Endothelial cell of umbilical vein (primary cell): ENCODE results near the gene RAB20. TPM values are rescaled to one million over a fixed set of nuclear protein-coding genes. Genes with fewer than 3 reads are reported as not detected.

ENCODE experiments used
- BruUV-seq: library from RNA; stranded (reverse); fragments of 400-500 nt; replicated peaks from 2 replicates; lab custom pipeline; 2021; lab: Mats Ljungman, UMichigan
- CTCF ChIA-PET: fragments of 300-600, 350-600 bp; sonication (Branson Sonifier 250); formaldehyde crosslinking; loops from one replicate; lab custom pipeline; 2021; ENCODE audit warnings: antibody characterized with exemption, inconsistent platforms; lab: Charles Lee
- POLR2A ChIA-PET: fragments of 300-600, 350-600 bp; sonication (Branson Sonifier 250); formaldehyde crosslinking; loops from one replicate; lab custom pipeline; 2021; ENCODE audit warnings: antibody characterized with exemption, inconsistent platforms; lab: Charles Lee
- DNase-seq: peaks from one replicate; pipeline ENCODE4 v3.0.0-alpha.2; 2011; ENCODE audit warnings: low read depth, low spot score
- FAIRE-seq: peaks from 2 replicates; lab custom pipeline; 2011; peaks lifted over from hg19 to GRCh38; lab: Jason Lieb, UNC
- H2AFZ ChIP-seq: 2 replicates; pipeline ENCODE4 v1.6.0; 2012; ENCODE audit warnings: low read depth, low read length, control low read depth, inconsistent platforms
- H3K27ac ChIP-seq: 2 replicates; pipeline ENCODE4 v1.5.1; 2011; ENCODE audit warnings: low read depth, mild to moderate bottlenecking, control low read depth, low read length, moderate library complexity; ENCODE audit not compliant: insufficient read depth
- H3K27me3 ChIP-seq, 2 experiments: 2 replicates each; pipeline versions ENCODE4 v1.6.0 to v1.6.1; 2011; ENCODE audit warnings: low read length in 2 of 2, mixed read lengths in 1 of 2; ENCODE audit not compliant: control insufficient read depth in 2 of 2, insufficient read depth in 2 of 2
- H3K36me3 ChIP-seq, 2 experiments: 2 replicates in 1 of 2; 3 replicates in 1 of 2; pipeline ENCODE4 v1.5.1; 2011; ENCODE audit warnings: low read length in 2 of 2, mild to moderate bottlenecking in 1 of 2, moderate library complexity in 1 of 2; ENCODE audit not compliant: control insufficient read depth in 2 of 2, insufficient read depth in 2 of 2; ENCODE audit errors: extremely low read depth in 1 of 2
- H3K4me1 ChIP-seq: 3 replicates; pipeline ENCODE4 v1.5.1; 2011; ENCODE audit warnings: mild to moderate bottlenecking, low read length; ENCODE audit not compliant: control insufficient read depth, insufficient read depth; ENCODE audit errors: extremely low read depth
- H3K4me2 ChIP-seq: 2 replicates; pipeline ENCODE4 v1.6.1; 2011; ENCODE audit warnings: low read length, control low read depth, mixed read lengths; ENCODE audit not compliant: insufficient read depth
- H3K4me3 ChIP-seq, 3 experiments: fragments of 200-600 bp in 1 of 3; sonication (generic), shearing (Covaris generic) in 1 of 3; replicated peaks in 1 of 3; 2 replicates each; pipeline ENCODE4 v1.5.1; 2011 to 2016; ENCODE audit warnings: control low read depth in 3 of 3, low read length in 3 of 3, mild to moderate bottlenecking in 2 of 3, inconsistent platforms in 1 of 3, low read depth in 1 of 3, moderate library complexity in 1 of 3; ENCODE audit not compliant: insufficient read depth in 1 of 3
- H3K79me2 ChIP-seq: 2 replicates; pipeline ENCODE4 v1.6.0; 2012; ENCODE audit warnings: low read length, inconsistent platforms; ENCODE audit not compliant: control insufficient read depth, insufficient read depth
- H3K9ac ChIP-seq: replicated peaks from 2 replicates; pipeline ENCODE3; 2011; ENCODE audit warnings: low read length, control low read depth; ENCODE audit not compliant: insufficient read depth; ENCODE audit errors: extremely low read depth
- H3K9me1 ChIP-seq: replicated peaks from 3 replicates; pipeline ENCODE4 v1.6.0; 2011; ENCODE audit warnings: mild to moderate bottlenecking, low read length; ENCODE audit not compliant: control insufficient read depth, insufficient read depth; ENCODE audit errors: extremely low read depth
- H3K9me3 ChIP-seq: replicated peaks from 2 replicates; pipeline ENCODE4 v1.5.1; 2012; ENCODE audit warnings: low read length, inconsistent platforms; ENCODE audit not compliant: control insufficient read depth, insufficient read depth
- H4K20me1 ChIP-seq: replicated peaks from 2 replicates; pipeline ENCODE3; 2011; ENCODE audit warnings: mild to moderate bottlenecking, low read length; ENCODE audit not compliant: control insufficient read depth, insufficient read depth; ENCODE audit errors: extremely low read depth
- CTCF ChIP-seq, 2 donors: IDR thresholded peaks; 1 replicate in 1 of 2; 2 replicates in 1 of 2; pipeline ENCODE4 v1.5.1; 2011; ENCODE audit warnings: low read length in 2 of 2, mild to moderate bottlenecking in 2 of 2, moderate library complexity in 2 of 2, control low read depth in 1 of 2, inconsistent platforms in 1 of 2, low read depth in 1 of 2; ENCODE audit not compliant: insufficient read depth in 1 of 2; ENCODE audit errors: extremely low read depth in 1 of 2
- EZH2 ChIP-seq: IDR thresholded peaks from 2 replicates; pipeline ENCODE4 v1.6.1; 2012; ENCODE audit warnings: borderline replicate concordance, low read depth, mild to moderate bottlenecking, moderate library complexity, low read length, inconsistent platforms; ENCODE audit not compliant: severe bottlenecking
- FOS ChIP-seq: IDR thresholded peaks from 2 replicates; pipeline ENCODE4 v1.6.1; 2011; ENCODE audit warnings: mild to moderate bottlenecking, low read length, moderate library complexity, borderline replicate concordance; ENCODE audit not compliant: insufficient read depth
- GATA2 ChIP-seq: IDR thresholded peaks from 2 replicates; pipeline ENCODE4 v1.7.0; 2011; ENCODE audit warnings: low read depth, mild to moderate bottlenecking, moderate library complexity, mixed read lengths, low read length; ENCODE audit not compliant: insufficient read length, insufficient read depth
- JUN ChIP-seq: IDR thresholded peaks from 2 replicates; pipeline ENCODE4 v1.6.1; 2011; ENCODE audit warnings: borderline replicate concordance, low read depth; ENCODE audit not compliant: insufficient read length, insufficient read depth
- MYC ChIP-seq: IDR thresholded peaks from one replicate; pipeline ENCODE4 v1.6.1; 2011; ENCODE audit warnings: mild to moderate bottlenecking, low read depth, low read length
- POLR2A ChIP-seq: IDR thresholded peaks from 2 replicates; pipeline ENCODE4 v1.6.1; 2012; ENCODE audit warnings: low read depth, mild to moderate bottlenecking, control low read depth, low read length
- POLR2AphosphoS5 ChIP-seq: IDR thresholded peaks from 2 replicates; pipeline ENCODE4 v1.6.1; 2012; ENCODE audit warnings: low read depth, mild to moderate bottlenecking, control low read depth, low read length, moderate library complexity; ENCODE audit not compliant: insufficient read depth
- dilution Hi-C: fragments of 300-500 bp; cut with MboI; formaldehyde crosslinking; loops from one replicate; pipeline ENCODE4 v1.15.0; 2019; ENCODE audit warnings: low sequenced_read_pairs; ENCODE audit not compliant: extremely low pct_ligation_motif_present
- intact Hi-C: fragments of 100-400 bp; cut with micrococcal nuclease; formaldehyde crosslinking; loops from one replicate; pipeline ENCODE4 v1.10.0; 2022
- polyA plus RNA-seq, 4 experiments: library from polyadenylated mRNA; depleted of rRNA in 3 of 4; stranded (reverse) in 3 of 4; unstranded in 1 of 4; fragments of >200 nt; gene quantifications; 2 replicates each; pipeline versions ENCODE4 v1.2.1 to v1.2.3, GENCODE V29; 2011 to 2012; ENCODE audit warnings: missing spikeins in 1 of 4
- total RNA-seq: library from RNA; stranded (reverse); gene quantifications from 2 replicates; pipeline ENCODE4 v1.2.3, GENCODE V29; 2021

RAB20 gene
- total and polyA plus RNA-seq, 2 donors (not counting 3 experiments of a cell fraction or from before 2014, with no cell fraction given) = 1.3 to 1.7 TPM

GRCh38 chr13:110506396-110506795 is 55.1 kb downstream of the RAB20 start:
- Histone ChIP-seq H3K4me1 (peaks cover 6% of the 10 kb centered on the region), H3K9me1 (no peaks in the 10 kb centered on the region), H3K4me2 (no peak overlapping the region), H3K27ac (no peak overlapping the region), H3K79me2 (no peaks in the 10 kb centered on the region), H3K27me3 (no peaks in the 10 kb centered on the region), H3K4me3 (no peak overlapping the region), H3K9ac (no peak overlapping the region), H3K9me3 (no peaks in the 10 kb centered on the region), H4K20me1 (no peaks in the 10 kb centered on the region), H3K36me3 (peaks cover 28 to 57% of the 10 kb centered on the region in 2 experiments), H2AFZ (no peak overlapping the region)
- dilution Hi-C loops (no loop called here), intact Hi-C loops (no loop called here)
- TF ChIP-seq GATA2 (no peak), POLR2A (no peak), CTCF (IDR thresholded peaks at IDR 0.05; ENCODE audit: extremely low read depth in 1 of 2, insufficient read depth in 1 of 2, low read depth in 1 of 2, low read length in 2 of 2) (no peak), MYC (no peak), FOS (no peak), JUN (no peak), POLR2AphosphoS5 (no peak), EZH2 (no peak)
- no peak for DNase-seq
- CTCF ChIA-PET = no interaction called here
- POLR2A ChIA-PET = no interaction called here
- no TSS peak for BruUV-seq
- FAIRE-seq = no peak
